HCT116 (cell line): ENCODE results near the gene CTIF. TPM values are rescaled to one million over a fixed set of nuclear protein-coding genes. Genes with fewer than 3 reads are reported as not detected.

Experiments used
- ATAC-seq: fragments of 200-7000 bp; cut with Tn5 transposase; 2 replicates; pipeline ENCODE4 v1.9.1; 2020; ENCODE audit warnings: mild to moderate bottlenecking, moderate library complexity
- BruUV-seq: library from RNA; stranded (reverse); fragments of 400-500 nt; replicated peaks from 2 replicates; lab custom pipeline; 2021; lab: Mats Ljungman, UMichigan
- CTCF ChIA-PET: fragments of 300-600 bp; sonication (Branson Sonifier 250); formaldehyde crosslinking; loops from one replicate; lab custom pipeline; 2021; ENCODE audit warnings: antibody characterized with exemption; lab: Charles Lee
- POLR2A ChIA-PET: fragments of 300-600, 350-600 bp; sonication (Branson Sonifier 250); formaldehyde crosslinking; loops from one replicate; lab custom pipeline; 2021; ENCODE audit warnings: antibody characterized with exemption; lab: Charles Lee
- RAD21 ChIA-PET, 2 experiments: fragments of 300-600 bp; sonication (Branson Sonifier 250); formaldehyde crosslinking; loops; one replicate each; lab custom pipeline; 2023; ENCODE audit warnings: low total read pairs in 2 of 2; ENCODE audit not compliant: uncharacterized antibody in 2 of 2, unreplicated experiment in 2 of 2, low non-redundant PET in 1 of 2; lab: Charles Lee
- DNase-seq: peaks from one replicate; pipeline ENCODE4 v3.0.0-alpha.2; 2010; ENCODE audit warnings: low read depth, low spot score
- H2AFZ ChIP-seq: fragments of 200-600 bp; shearing (Covaris generic), sonication (generic); 2 replicates; pipeline ENCODE4 v1.6.1; 2017; ENCODE audit warnings: low read depth, mixed run types, mixed read lengths, antibody characterized with exemption, low read length; ENCODE audit not compliant: poor library complexity, severe bottlenecking
- H3K27ac ChIP-seq: 2 replicates; pipeline ENCODE4 v1.5.1; 2012; ENCODE audit warnings: low read depth, low read length
- H3K27me3 ChIP-seq: fragments of 200-600 bp; sonication (generic); 2 replicates; pipeline ENCODE4 v1.6.1; 2016; ENCODE audit warnings: mixed run types, low read length, mixed read lengths; ENCODE audit not compliant: insufficient read depth
- H3K36me3 ChIP-seq, 2 experiments: fragments of 200-500 bp in 1 of 2; fragments of 200-600 bp in 1 of 2; sonication (Bioruptor generic) in 1 of 2; sonication (generic) in 1 of 2; 2 replicates each; pipeline versions ENCODE4 v1.5.1 to v1.6.1; 2014 to 2016; ENCODE audit warnings: low read length in 2 of 2, inconsistent platforms in 1 of 2, mixed read lengths in 1 of 2, mixed run types in 1 of 2; ENCODE audit not compliant: insufficient read depth in 2 of 2, control insufficient read depth in 1 of 2
- H3K4me1 ChIP-seq, 2 experiments: fragments of 200-600 bp in 1 of 2; sonication (generic) in 1 of 2; 2 replicates each; pipeline versions ENCODE4 v1.5.1 to v1.6.1; 2012 to 2017; ENCODE audit warnings: low read length in 2 of 2, inconsistent platforms in 1 of 2, mild to moderate bottlenecking in 1 of 2, mixed read lengths in 1 of 2, mixed run types in 1 of 2, moderate library complexity in 1 of 2; ENCODE audit not compliant: insufficient read depth in 2 of 2, control insufficient read depth in 1 of 2
- H3K4me2 ChIP-seq: fragments of 200-600 bp; sonication (generic); 2 replicates; pipeline ENCODE4 v1.6.1; 2017; ENCODE audit warnings: mixed run types, low read length, mixed read lengths
- H3K4me3 ChIP-seq, 2 experiments: fragments of 200-600 bp in 1 of 2; sonication (generic) in 1 of 2; replicated peaks in 1 of 2; 2 replicates each; pipeline ENCODE4 v1.5.1; 2011 to 2016; ENCODE audit warnings: low read length in 2 of 2, control low read depth in 1 of 2, low read depth in 1 of 2, mild to moderate bottlenecking in 1 of 2, mixed read lengths in 1 of 2, mixed run types in 1 of 2
- H3K79me2 ChIP-seq: fragments of 200-600 bp; sonication (generic); 2 replicates; pipeline ENCODE4 v1.6.1; 2017; ENCODE audit warnings: mild to moderate bottlenecking, mixed run types, low read length, moderate library complexity, mixed read lengths; ENCODE audit not compliant: insufficient read depth
- H3K9ac ChIP-seq: fragments of 200-600 bp; sonication (generic); 2 replicates; pipeline ENCODE4 v1.6.1; 2016; ENCODE audit warnings: low read length, mixed read lengths
- H3K9me2 ChIP-seq: fragments of 200-600 bp; sonication (generic), shearing (Covaris generic); 2 replicates; pipeline ENCODE4 v1.6.1; 2017; ENCODE audit warnings: mixed run types, mild to moderate bottlenecking, moderate library complexity; ENCODE audit not compliant: insufficient read depth
- H3K9me3 ChIP-seq, 2 experiments: fragments of 200-500 bp in 1 of 2; fragments of 200-600 bp in 1 of 2; sonication (Bioruptor generic) in 1 of 2; sonication (generic) in 1 of 2; 2 replicates each; pipeline ENCODE4 v1.6.1; 2014 to 2017; ENCODE audit warnings: low read length in 2 of 2, mixed read lengths in 2 of 2, inconsistent platforms in 1 of 2, low read depth in 1 of 2, mild to moderate bottlenecking in 1 of 2, mixed run types in 1 of 2, moderate library complexity in 1 of 2; ENCODE audit not compliant: control insufficient read depth in 1 of 2, insufficient read depth in 1 of 2
- H4K20me1 ChIP-seq: fragments of 200-600 bp; sonication (generic), shearing (Covaris generic); 2 replicates; pipeline ENCODE4 v1.6.1; 2017; ENCODE audit warnings: mixed run types, mild to moderate bottlenecking, moderate library complexity; ENCODE audit not compliant: insufficient read depth
- EZH2 ChIP-seq: fragments of 200-600 bp; sonication (generic); IDR thresholded peaks from 2 replicates; pipeline ENCODE4 v1.6.1; 2017; ENCODE audit warnings: antibody characterized with exemption, mixed run types
- EZH2phosphoT487 ChIP-seq: fragments of 200-600 bp; IDR thresholded peaks from 2 replicates; pipeline ENCODE4 v1.6.1; 2018; ENCODE audit warnings: antibody characterized with exemption, borderline replicate concordance
- FOSL1 ChIP-seq: IDR thresholded peaks from 2 replicates; pipeline ENCODE4 v1.6.1; 2012; ENCODE audit warnings: low read depth
- JUND ChIP-seq: IDR thresholded peaks from 2 replicates; pipeline ENCODE4 v1.6.1; 2012
- POLR2A ChIP-seq: IDR thresholded peaks from 2 replicates; pipeline ENCODE4 v1.7.0; 2011; ENCODE audit warnings: borderline replicate concordance; ENCODE audit not compliant: insufficient read depth, insufficient read length; ENCODE audit errors: extremely low read depth
- RAD21 ChIP-seq: IDR thresholded peaks from 2 replicates; pipeline ENCODE4 v1.6.1; 2012; ENCODE audit warnings: low read depth, mild to moderate bottlenecking
- SP1 ChIP-seq: IDR thresholded peaks from 2 replicates; pipeline ENCODE4 v1.6.1; 2012; ENCODE audit warnings: low read depth
- YY1 ChIP-seq: IDR thresholded peaks from 2 replicates; pipeline ENCODE4 v1.6.1; 2011; ENCODE audit warnings: low read length, low read depth, moderate library complexity, mild to moderate bottlenecking; ENCODE audit not compliant: insufficient replicate concordance; ENCODE audit errors: extremely low read depth
- ZFX ChIP-seq: fragments of 450-650 bp; IDR thresholded peaks from 2 replicates; pipeline ENCODE4 v1.6.1; 2017
- ZNF274 ChIP-seq: fragments of 200-500 bp; sonication (Bioruptor generic); IDR thresholded peaks from 2 replicates; pipeline ENCODE4 v1.6.1; 2014; ENCODE audit warnings: mild to moderate bottlenecking, low read depth, low read length, inconsistent platforms
- intact Hi-C: fragments of 100-400 bp; cut with micrococcal nuclease; formaldehyde crosslinking; loops from 2 replicates; pipeline ENCODE4 v1.10.0; 2022
- total RNA-seq: library from RNA; stranded (reverse); gene quantifications from one replicate; pipeline ENCODE4 v1.2.1, GENCODE V29; 2021; ENCODE audit not compliant: unreplicated experiment
- TF ChIP-seq, protein P1 (sequence below): IDR thresholded peaks from 2 replicates; pipeline ENCODE4 v1.6.1; 2011; ENCODE audit warnings: mild to moderate bottlenecking, low read length, moderate library complexity; ENCODE audit not compliant: insufficient replicate concordance; ENCODE audit errors: extremely low read depth
- TF ChIP-seq, protein P2 (sequence below), 3 experiments: fragments of 200-600 bp in 1 of 3; sonication (generic) in 1 of 3; IDR thresholded peaks in 2 of 3; conservative IDR thresholded peaks in 1 of 3; 2 replicates each; pipeline ENCODE4 v1.5.1; 2012 to 2017; ENCODE audit warnings: low read depth in 2 of 3, low read length in 2 of 3, antibody characterized with exemption in 1 of 3, borderline replicate concordance in 1 of 3, control low read depth in 1 of 3, mild to moderate bottlenecking in 1 of 3, mixed read lengths in 1 of 3, mixed run types in 1 of 3, moderate library complexity in 1 of 3; ENCODE audit not compliant: insufficient read depth in 1 of 3
- TF ChIP-seq, protein P3 (sequence below): IDR thresholded peaks from 2 replicates; pipeline ENCODE4 v1.6.1; 2012
- TF ChIP-seq, protein P4 (sequence below): IDR thresholded peaks from 2 replicates; pipeline ENCODE4 v1.6.1; 2012

Gene CTIF
- total RNA-seq, 1 experiment from 2014 or later = 19.7 TPM

DNA sequence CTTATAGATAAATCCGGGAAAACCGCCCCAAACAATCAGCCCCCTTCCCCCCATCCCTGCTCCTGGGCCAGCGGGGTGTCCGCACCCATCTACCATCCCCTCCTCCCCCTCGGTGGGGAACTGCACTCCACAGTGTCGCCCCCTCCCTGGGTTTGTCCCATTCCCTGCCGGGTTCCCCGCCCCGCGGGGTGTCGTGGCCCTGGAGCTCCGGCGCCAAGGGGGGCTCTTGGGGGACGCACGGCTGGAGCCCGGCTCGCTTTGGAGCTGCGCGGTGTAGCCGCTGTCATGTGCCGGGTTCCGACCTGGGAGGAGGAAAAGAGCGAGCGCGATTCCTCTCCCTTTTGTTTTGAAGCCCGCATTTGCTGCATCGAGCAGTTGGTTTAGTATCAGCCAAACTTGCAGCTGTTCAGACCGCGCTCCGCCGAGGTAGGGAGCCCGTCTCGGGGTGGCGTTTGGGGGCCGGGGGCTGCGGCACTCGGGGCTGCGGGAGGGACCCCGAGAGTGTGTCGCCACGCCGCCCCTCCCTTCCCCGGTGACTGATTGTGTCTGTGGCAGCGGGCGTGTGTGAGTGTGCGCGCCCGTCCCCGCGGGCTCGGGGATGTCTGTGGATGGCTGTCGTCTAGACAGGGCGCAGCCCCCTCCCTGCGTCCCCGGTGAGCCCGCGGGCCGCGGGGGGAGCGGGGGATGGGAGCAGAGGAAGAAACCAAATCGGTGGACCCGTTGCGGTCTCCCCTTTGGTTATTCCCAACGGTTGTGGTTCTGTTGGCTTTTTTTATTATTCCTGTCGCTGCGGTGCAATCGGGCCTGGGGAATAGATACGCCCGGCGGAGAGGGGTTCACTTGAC, 797 bp downstream of the CTIF start:
- TF ChIP-seq, protein P1, sequence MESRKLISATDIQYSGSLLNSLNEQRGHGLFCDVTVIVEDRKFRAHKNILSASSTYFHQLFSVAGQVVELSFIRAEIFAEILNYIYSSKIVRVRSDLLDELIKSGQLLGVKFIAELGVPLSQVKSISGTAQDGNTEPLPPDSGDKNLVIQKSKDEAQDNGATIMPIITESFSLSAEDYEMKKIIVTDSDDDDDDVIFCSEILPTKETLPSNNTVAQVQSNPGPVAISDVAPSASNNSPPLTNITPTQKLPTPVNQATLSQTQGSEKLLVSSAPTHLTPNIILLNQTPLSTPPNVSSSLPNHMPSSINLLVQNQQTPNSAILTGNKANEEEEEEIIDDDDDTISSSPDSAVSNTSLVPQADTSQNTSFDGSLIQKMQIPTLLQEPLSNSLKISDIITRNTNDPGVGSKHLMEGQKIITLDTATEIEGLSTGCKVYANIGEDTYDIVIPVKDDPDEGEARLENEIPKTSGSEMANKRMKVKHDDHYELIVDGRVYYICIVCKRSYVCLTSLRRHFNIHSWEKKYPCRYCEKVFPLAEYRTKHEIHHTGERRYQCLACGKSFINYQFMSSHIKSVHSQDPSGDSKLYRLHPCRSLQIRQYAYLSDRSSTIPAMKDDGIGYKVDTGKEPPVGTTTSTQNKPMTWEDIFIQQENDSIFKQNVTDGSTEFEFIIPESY = no peak
- no peak for TF ChIP-seq RAD21
- no peak for TF ChIP-seq JUND
- TF ChIP-seq POLR2A = no peak
- TF ChIP-seq, protein P2, sequence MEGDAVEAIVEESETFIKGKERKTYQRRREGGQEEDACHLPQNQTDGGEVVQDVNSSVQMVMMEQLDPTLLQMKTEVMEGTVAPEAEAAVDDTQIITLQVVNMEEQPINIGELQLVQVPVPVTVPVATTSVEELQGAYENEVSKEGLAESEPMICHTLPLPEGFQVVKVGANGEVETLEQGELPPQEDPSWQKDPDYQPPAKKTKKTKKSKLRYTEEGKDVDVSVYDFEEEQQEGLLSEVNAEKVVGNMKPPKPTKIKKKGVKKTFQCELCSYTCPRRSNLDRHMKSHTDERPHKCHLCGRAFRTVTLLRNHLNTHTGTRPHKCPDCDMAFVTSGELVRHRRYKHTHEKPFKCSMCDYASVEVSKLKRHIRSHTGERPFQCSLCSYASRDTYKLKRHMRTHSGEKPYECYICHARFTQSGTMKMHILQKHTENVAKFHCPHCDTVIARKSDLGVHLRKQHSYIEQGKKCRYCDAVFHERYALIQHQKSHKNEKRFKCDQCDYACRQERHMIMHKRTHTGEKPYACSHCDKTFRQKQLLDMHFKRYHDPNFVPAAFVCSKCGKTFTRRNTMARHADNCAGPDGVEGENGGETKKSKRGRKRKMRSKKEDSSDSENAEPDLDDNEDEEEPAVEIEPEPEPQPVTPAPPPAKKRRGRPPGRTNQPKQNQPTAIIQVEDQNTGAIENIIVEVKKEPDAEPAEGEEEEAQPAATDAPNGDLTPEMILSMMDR (IDR thresholded peaks at IDR 0.05 in 2 of 3, conservative IDR thresholded peaks at IDR 0.05 in 1 of 3; ENCODE audit: borderline replicate concordance in 1 of 3, insufficient read depth in 1 of 3, low read depth in 2 of 3, low read length in 2 of 3) = no peak
- TF ChIP-seq YY1 = no peak
- no peak for TF ChIP-seq FOSL1
- TF ChIP-seq, protein P3, sequence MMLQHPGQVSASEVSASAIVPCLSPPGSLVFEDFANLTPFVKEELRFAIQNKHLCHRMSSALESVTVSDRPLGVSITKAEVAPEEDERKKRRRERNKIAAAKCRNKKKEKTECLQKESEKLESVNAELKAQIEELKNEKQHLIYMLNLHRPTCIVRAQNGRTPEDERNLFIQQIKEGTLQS = no peak
- no peak for TF ChIP-seq EZH2phosphoT487
- TF ChIP-seq ZFX = no peak
- TF ChIP-seq, protein P4, sequence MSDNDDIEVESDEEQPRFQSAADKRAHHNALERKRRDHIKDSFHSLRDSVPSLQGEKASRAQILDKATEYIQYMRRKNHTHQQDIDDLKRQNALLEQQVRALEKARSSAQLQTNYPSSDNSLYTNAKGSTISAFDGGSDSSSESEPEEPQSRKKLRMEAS = no peak
- TF ChIP-seq EZH2 = no peak
- no peak for TF ChIP-seq ZNF274
- no peak for TF ChIP-seq SP1
- TSS peak; percentile 33 for BruUV-seq
- peak overlapping the region; percentile 76 for H3K9ac ChIP-seq
- ChIA-PET RAD21 (no interaction called here), POLR2A (no interaction called here), CTCF (no interaction called here)
- DNase-seq (no peak), ATAC-seq (peak; percentile 19)
- H4K20me1 ChIP-seq = no peaks in the 10 kb centered on the region
- H3K79me2 ChIP-seq = peaks cover 5% of the 10 kb centered on the region; the same call in 1 of the 2 replicates
- no peaks in the 10 kb centered on the region for H3K9me2 ChIP-seq
- intact Hi-C loops = loop anchor here (10.0 kb wide), 1 partner anchor 125 kb away; no protein-coding TSS in a partner anchor
- H3K9me3 ChIP-seq = no peaks in the 10 kb centered on the region
- H3K4me1 ChIP-seq = peaks cover 27 to 40% of the 10 kb centered on the region in 2 experiments
- no peaks in the 10 kb centered on the region for H3K36me3 ChIP-seq
- peak overlapping the region; percentile 97 for H3K4me2 ChIP-seq
- no peaks in the 10 kb centered on the region for H3K27me3 ChIP-seq
- H3K4me3 ChIP-seq = peak overlapping the region; percentile 75 to 87
- peak overlapping the region; percentile 37; the same call in 1 of the 2 replicates for H3K27ac ChIP-seq
- no peak overlapping the region for H2AFZ ChIP-seq
